ENCODE measurements around the gene MAPKAP1. TPM values are rescaled to one million over a fixed set of nuclear protein-coding genes. Genes with fewer than 3 reads are reported as not detected.
A peak's percentile ranks its signal among the peaks of the same experiment; 100 is the strongest.

Gene MAPKAP1
- total RNA-seq, 2 donors from 2014 or later = 54.9 to 70.1 TPM

GRCh38 chr9:125431012-125431305 lies 276.0 kb downstream of the MAPKAP1 start:
- Histone ChIP-seq H3K36me3 (no peaks in the 10 kb centered on the region), H3K4me1 (no peaks in the 10 kb centered on the region), H3K27ac (no peak overlapping the region), H3K4me3 (no peak overlapping the region), H3K27me3 (no peaks in the 10 kb centered on the region), H3K9me3 (no peaks in the 10 kb centered on the region), H3K9ac (ENCODE audit: low read depth in 2 of 2, low read length in 2 of 2) (no peak overlapping the region)
- TF ChIP-seq CTCF (IDR thresholded peaks at IDR 0.05) = no peak
- intact Hi-C loops (cut with DNase I) = no loop called here
- DNase-seq = no peak

- Histone ChIP-seq H3K9me3 (no peaks in the 10 kb centered on the region), H3K36me3 (no peaks in the 10 kb centered on the region), H3K4me3 (no peak overlapping the region), H3K27ac (no peak overlapping the region), H3K9ac (ENCODE audit: low read depth in 2 of 2, low read length in 2 of 2) (no peak overlapping the region), H3K27me3 (no peaks in the 10 kb centered on the region), H3K4me1 (no peaks in the 10 kb centered on the region)
- DNase-seq = no peak
- intact Hi-C loops (cut with DNase I) = no loop called here
- TF ChIP-seq CTCF (IDR thresholded peaks at IDR 0.05) = no peak
Observed at GRCh38 chr9:125430161-125431011, 276.6 kb downstream of the MAPKAP1 start.

GRCh38 chr9:125429476-125430160 lies 277.4 kb downstream of the MAPKAP1 start:
- no peak for TF ChIP-seq CTCF (IDR thresholded peaks at IDR 0.05)
- H3K36me3 ChIP-seq = no peaks in the 10 kb centered on the region
- no peak for DNase-seq
- H3K27ac ChIP-seq = no peak overlapping the region
- H3K9me3 ChIP-seq = no peaks in the 10 kb centered on the region
- H3K9ac ChIP-seq (ENCODE audit: low read depth in 2 of 2, low read length in 2 of 2) = no peak overlapping the region
- H3K4me1 ChIP-seq = no peaks in the 10 kb centered on the region
- no peak overlapping the region for H3K4me3 ChIP-seq
- intact Hi-C loops (cut with DNase I) = no loop called here
- H3K27me3 ChIP-seq = no peaks in the 10 kb centered on the region

GRCh38 chr9:125428902-125429467 lies 278.0 kb downstream of the MAPKAP1 start:
- H3K27ac ChIP-seq = no peak overlapping the region
- intact Hi-C loops (cut with DNase I) = no loop called here
- no peaks in the 10 kb centered on the region for H3K4me1 ChIP-seq
- H3K4me3 ChIP-seq = no peak overlapping the region
- TF ChIP-seq CTCF (IDR thresholded peaks at IDR 0.05) = no peak
- no peaks in the 10 kb centered on the region for H3K27me3 ChIP-seq
- DNase-seq = no peak
- H3K9me3 ChIP-seq = no peaks in the 10 kb centered on the region
- no peaks in the 10 kb centered on the region for H3K36me3 ChIP-seq
- no peak overlapping the region for H3K9ac ChIP-seq (ENCODE audit: low read depth in 2 of 2, low read length in 2 of 2)

GRCh38 chr9:125428060-125428901 lies 278.7 kb downstream of the MAPKAP1 start:
- intact Hi-C loops (cut with DNase I) = no loop called here
- no peak for DNase-seq
- Histone ChIP-seq H3K27me3 (no peaks in the 10 kb centered on the region), H3K27ac (no peak overlapping the region), H3K4me3 (no peak overlapping the region), H3K4me1 (no peaks in the 10 kb centered on the region), H3K9ac (ENCODE audit: low read depth in 2 of 2, low read length in 2 of 2) (no peak overlapping the region), H3K9me3 (no peaks in the 10 kb centered on the region), H3K36me3 (no peaks in the 10 kb centered on the region)
- TF ChIP-seq CTCF (IDR thresholded peaks at IDR 0.05) = peak; percentile 34

All from colonic mucosa (tissue), 4 donors.